HEK293T (cell line): ENCODE data around the gene SLC6A17.

Source experiments
- ARNT ChIP-seq: fragments of 450-650 bp; IDR thresholded peaks from 2 replicates; pipeline ENCODE4 v1.6.1; 2017; ENCODE audit warnings: mild to moderate bottlenecking
- CTBP1 ChIP-seq: fragments of 450-650 bp; IDR thresholded peaks from 2 replicates; pipeline ENCODE4 v1.6.1; 2016; ENCODE audit warnings: borderline replicate concordance
- ELF4 ChIP-seq: fragments of 450-650 bp; IDR thresholded peaks from 2 replicates; pipeline ENCODE4 v1.6.1; 2017; ENCODE audit warnings: antibody characterized with exemption
- FOXM1 ChIP-seq: fragments of 450-650 bp; IDR thresholded peaks from 2 replicates; pipeline ENCODE4 v1.6.1; 2017; ENCODE audit warnings: mild to moderate bottlenecking, borderline replicate concordance
- NFRKB ChIP-seq: fragments of 450-650 bp; IDR thresholded peaks from 2 replicates; pipeline ENCODE4 v1.6.1; 2016; ENCODE audit warnings: mild to moderate bottlenecking, moderate library complexity

DNA sequence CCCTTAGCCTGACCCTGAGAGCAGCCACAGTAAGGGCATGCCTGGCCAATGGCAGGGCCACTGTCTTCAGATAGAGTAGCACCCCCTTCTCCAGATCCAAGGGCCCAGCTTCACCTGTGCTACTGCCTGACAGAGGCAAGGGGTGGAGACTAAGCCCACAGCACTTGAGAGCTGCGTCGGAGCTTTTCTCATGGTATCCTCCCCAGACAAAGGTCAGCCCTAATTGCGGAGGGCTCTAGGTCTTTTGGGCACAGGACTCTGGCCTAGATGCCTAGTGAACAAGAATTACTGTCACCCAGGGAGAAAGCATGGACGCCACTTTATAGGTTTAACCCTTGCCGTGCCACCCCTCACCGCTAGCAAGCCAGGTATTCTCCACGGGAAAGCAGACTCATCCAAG lies 74.9 kb downstream of the SLC6A17 start:
- no peak for TF ChIP-seq FOXM1
- no peak for TF ChIP-seq NFRKB
- no peak for TF ChIP-seq ARNT
- TF ChIP-seq ELF4, result no peak
- no peak for TF ChIP-seq CTBP1
